Measurements from ENCODE around the gene C1QTNF9. TPM values are rescaled to one million over a fixed set of nuclear protein-coding genes. Genes with fewer than 3 reads are reported as not detected.
"Not testable (repeated sequence)": the region's sequence is repeated elsewhere in the genome, so short reads cannot be mapped to it uniquely, and the experiment has no call there.

The C1QTNF9 gene
- total and polyA plus RNA-seq, 8 donors, result 0.09 to 0.73 (median 0.33) TPM; not detected in 2

GRCh38 chr13:24313439-24313838, 4.1 kb downstream of the C1QTNF9 start:
- H3K36me3 ChIP-seq, result no peaks in the 10 kb centered on the region
- TF ChIP-seq CTCF (IDR thresholded peaks at IDR 0.05), result peak in 1 of 4 donors; percentile 12
- H3K4me1 ChIP-seq, result no peaks in the 10 kb centered on the region
- no peak overlapping the region for H3K4me3 ChIP-seq
- DNase-seq (no peak), ATAC-seq (peak in 1 of 4 donors; percentile 41), FAIRE-seq (no peak)
- H3K9me3 ChIP-seq, result no peaks in the 10 kb centered on the region
- 34 to 49% methylated on average over 5 of the region's 5 CpGs for WGBS, 2 donors
- no peaks in the 10 kb centered on the region for H3K27me3 ChIP-seq
- intact Hi-C loops (cut with DNase I), result no loop called here
- H3K27ac ChIP-seq, result no peak overlapping the region

- DNase-seq; H3K9me3 ChIP-seq; H3K4me3 ChIP-seq; H3K27me3 ChIP-seq; H3K36me3 ChIP-seq; intact Hi-C loops (cut with DNase I); ATAC-seq; H3K4me1 ChIP-seq; H3K27ac ChIP-seq; FAIRE-seq: not testable (repeated sequence)
- WGBS, 2 donors, result 88 to 91% methylated on average over 8 to 10 of the region's 10 CpGs
These were observed 8.5 kb downstream of the C1QTNF9 start for GRCh38 chr13:24317835-24318234.

- H3K4me1 ChIP-seq; H3K36me3 ChIP-seq; DNase-seq; H3K27me3 ChIP-seq; H3K4me3 ChIP-seq; intact Hi-C loops (cut with DNase I); H3K9me3 ChIP-seq; ATAC-seq; H3K27ac ChIP-seq; FAIRE-seq: not testable (repeated sequence)
- 60 to 76% methylated on average over 3 to 4 of the region's 4 CpGs for WGBS, 2 donors
These were observed 9.5 kb downstream of the C1QTNF9 start for GRCh38 chr13:24318878-24319277.

- H3K27me3 ChIP-seq; H3K9me3 ChIP-seq; H3K27ac ChIP-seq; ATAC-seq; H3K4me1 ChIP-seq; intact Hi-C loops (cut with DNase I); H3K4me3 ChIP-seq; FAIRE-seq; DNase-seq; H3K36me3 ChIP-seq: not testable (repeated sequence)
- 86 to 93% methylated on average over 6 of the region's 6 CpGs for WGBS, 2 donors
These were observed 10.3 kb downstream of the C1QTNF9 start for GRCh38 chr13:24319641-24320040.

GRCh38 chr13:24321416-24321815, 12.0 kb downstream of the C1QTNF9 start:
- H3K4me1 ChIP-seq; DNase-seq; FAIRE-seq; H3K27me3 ChIP-seq; H3K36me3 ChIP-seq; H3K27ac ChIP-seq; H3K4me3 ChIP-seq; intact Hi-C loops (cut with DNase I); ATAC-seq; H3K9me3 ChIP-seq: not testable (repeated sequence)
- WGBS, 2 donors, result 84 to 87% methylated on average over 8 of the region's 8 CpGs

- H3K27me3 ChIP-seq; DNase-seq; FAIRE-seq; H3K4me1 ChIP-seq; H3K27ac ChIP-seq; H3K9me3 ChIP-seq; H3K36me3 ChIP-seq; H3K4me3 ChIP-seq; intact Hi-C loops (cut with DNase I): not testable (repeated sequence)
- ATAC-seq, result peak in 3 of 4 donors; percentile 43 to 67 (median 48)
- 69 to 82% methylated on average over 2 of the region's 2 CpGs for WGBS, 2 donors
- peak in 1 of 4 donors; percentile 7 for TF ChIP-seq CTCF (IDR thresholded peaks at IDR 0.05)
These were observed 13.1 kb downstream of the C1QTNF9 start for GRCh38 chr13:24322470-24322869.

GRCh38 chr13:24323036-24323738, 13.8 kb downstream of the C1QTNF9 start:
- Histone ChIP-seq H3K36me3 (no peaks in the 10 kb centered on the region), H3K27ac (no peak overlapping the region), H3K27me3 (peaks cover 0 to 4% (median 2%) of the 10 kb centered on the region in 4 donors), H3K4me3 (no peak overlapping the region), H3K4me1 (no peaks in the 10 kb centered on the region), H3K9me3 (no peaks in the 10 kb centered on the region)
- ATAC-seq, result no peak
- TF ChIP-seq CTCF (IDR thresholded peaks at IDR 0.05), result no peak
- no peak for DNase-seq
- intact Hi-C loops (cut with DNase I), result no loop called here
- FAIRE-seq, result no peak
- WGBS, 2 donors, result 77 to 80% methylated on average over 28 of the region's 28 CpGs
